NCI-H1694 (cell line): ENCODE measurements around the gene TUBG1.

Experiments
- DNase-seq: peaks from one replicate; lab custom pipeline; 2025; lab: John Stamatoyannopoulos, UW

The TUBG1 gene

GRCh38 chr17:42609182-42609813, at the start of gene TUBG1, which contains the start of gene RETREG3:
Gene TUBG1 (plus strand): TSS chr17:42609683. CDS start chr17:42609738, 55 bp downstream.
Gene RETREG3 (minus strand): TSS chr17:42609374. CDS start chr17:42609324, 50 bp downstream.
- peak; percentile 98 for DNase-seq

- DNase-seq: no peak
Measured at GRCh38 chr17:42560246-42560645, 49.2 kb upstream of the TUBG1 start.

GRCh38 chr17:42561897-42562387, 47.5 kb upstream of the TUBG1 start, which contains the start of gene COASY:
Gene COASY (plus strand): TSS chr17:42562148. CDS start chr17:42562623, 475 bp downstream.
- DNase-seq: peak; percentile 97

GRCh38 chr17:42562388-42563142, 46.9 kb upstream of the TUBG1 start:
- no peak for DNase-seq

- DNase-seq: no peak
Measured at GRCh38 chr17:42563143-42563509, 46.4 kb upstream of the TUBG1 start.

DNA sequence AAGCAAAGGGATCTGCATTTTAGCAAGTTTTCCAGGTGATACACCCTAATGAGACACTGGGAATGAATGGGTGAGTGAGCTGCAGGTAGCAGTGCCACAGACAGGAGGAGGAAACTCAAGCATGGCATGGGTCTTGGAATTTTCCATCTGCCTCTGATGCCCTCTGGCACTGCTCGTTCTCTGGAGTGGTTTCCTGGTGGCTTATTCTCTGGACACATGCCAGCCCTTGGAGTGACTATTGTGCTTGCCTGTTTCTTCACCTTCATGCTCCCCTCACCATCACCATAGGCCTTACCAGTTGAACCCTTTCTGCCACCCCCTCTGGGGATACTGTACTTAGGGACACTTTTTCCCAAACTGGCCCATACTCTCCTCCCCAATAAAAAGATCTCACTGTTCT, 45.9 kb upstream of the TUBG1 start:
- no peak for DNase-seq

DNA sequence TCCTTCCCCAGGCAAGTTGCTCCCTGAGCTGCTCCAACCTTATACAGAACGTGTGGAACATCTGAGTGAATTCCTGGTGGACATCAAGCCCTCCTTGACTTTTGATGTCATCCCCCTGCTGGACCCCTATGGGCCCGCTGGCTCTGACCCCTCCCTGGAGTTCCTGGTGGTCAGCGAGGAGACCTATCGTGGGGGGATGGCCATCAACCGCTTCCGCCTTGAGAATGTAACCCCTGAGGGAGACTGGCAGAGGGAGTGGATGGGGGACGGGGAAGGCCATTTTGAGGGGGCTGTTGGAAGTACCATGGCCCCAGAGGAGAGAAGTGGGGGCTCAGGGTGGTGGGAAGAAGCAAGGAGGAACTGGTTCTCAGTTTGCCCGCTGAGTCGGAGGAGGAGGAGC, 45.5 kb upstream of the TUBG1 start:
- no peak for DNase-seq

- DNase-seq: no peak
Measured at GRCh38 chr17:42564815-42565522, 44.5 kb upstream of the TUBG1 start.

DNA sequence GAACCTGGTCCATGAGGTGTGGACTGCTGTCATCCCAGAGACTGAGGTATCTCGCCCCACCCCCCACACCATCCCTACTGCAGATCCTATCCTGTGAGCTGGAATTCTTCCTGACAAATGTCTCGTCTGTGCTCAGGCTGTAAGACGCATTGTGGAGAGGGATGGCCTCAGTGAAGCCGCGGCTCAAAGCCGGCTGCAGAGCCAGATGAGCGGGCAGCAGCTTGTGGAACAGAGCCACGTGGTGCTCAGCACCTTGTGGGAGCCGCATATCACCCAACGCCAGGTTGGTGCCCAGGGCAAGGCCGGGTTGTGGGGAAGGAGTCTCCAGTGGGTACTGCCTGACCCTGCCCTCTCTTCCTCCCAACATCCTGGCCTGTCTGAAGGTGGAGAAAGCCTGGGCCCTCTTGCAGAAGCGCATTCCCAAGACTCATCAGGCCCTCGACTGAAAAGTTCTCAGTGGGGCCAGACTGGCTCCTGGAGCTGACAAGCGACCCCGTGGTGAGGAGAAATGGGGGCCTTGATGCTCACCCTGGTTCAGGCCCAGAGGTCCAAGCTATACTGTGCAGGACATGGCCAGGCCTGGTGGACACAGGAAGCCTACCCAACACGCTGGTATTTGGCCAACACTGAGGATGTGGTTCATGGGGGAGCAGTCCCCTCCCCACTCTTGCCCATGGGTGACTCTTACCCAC, 43.8 kb upstream of the TUBG1 start:
- no peak for DNase-seq

DNA sequence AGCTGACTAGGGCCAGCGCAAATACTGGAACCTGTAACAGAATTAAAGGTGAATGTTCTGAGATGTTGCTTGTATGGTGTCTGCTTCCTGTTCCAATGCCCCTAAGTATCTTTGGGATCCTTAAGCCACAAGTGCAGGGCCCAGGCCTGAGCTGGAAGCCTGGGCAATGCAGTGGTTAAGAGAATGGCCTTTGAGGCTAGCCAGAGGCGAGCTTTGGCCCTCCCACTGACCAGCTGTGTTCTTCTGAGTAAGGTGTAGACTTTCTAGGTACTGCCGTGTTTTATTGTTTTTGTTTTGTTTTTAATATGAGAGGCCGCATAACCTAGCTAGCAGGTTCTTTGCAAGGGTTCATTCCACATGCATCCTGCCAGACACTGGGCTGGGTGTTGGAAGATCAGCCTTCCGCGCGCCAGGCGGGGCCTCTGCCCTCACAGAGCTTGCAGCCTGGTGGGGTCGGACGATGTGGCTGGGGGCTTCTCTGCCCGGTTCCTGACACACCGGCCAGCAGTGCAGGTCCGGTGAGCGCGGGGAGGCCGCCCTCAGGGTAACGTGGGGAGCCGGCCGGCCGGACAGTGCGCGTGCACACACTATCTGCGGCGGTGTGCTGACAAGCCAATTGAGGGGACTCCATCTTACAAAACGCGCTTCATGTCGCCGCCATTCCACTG, 43.1 kb upstream of the TUBG1 start:
- DNase-seq: no peak

DNA sequence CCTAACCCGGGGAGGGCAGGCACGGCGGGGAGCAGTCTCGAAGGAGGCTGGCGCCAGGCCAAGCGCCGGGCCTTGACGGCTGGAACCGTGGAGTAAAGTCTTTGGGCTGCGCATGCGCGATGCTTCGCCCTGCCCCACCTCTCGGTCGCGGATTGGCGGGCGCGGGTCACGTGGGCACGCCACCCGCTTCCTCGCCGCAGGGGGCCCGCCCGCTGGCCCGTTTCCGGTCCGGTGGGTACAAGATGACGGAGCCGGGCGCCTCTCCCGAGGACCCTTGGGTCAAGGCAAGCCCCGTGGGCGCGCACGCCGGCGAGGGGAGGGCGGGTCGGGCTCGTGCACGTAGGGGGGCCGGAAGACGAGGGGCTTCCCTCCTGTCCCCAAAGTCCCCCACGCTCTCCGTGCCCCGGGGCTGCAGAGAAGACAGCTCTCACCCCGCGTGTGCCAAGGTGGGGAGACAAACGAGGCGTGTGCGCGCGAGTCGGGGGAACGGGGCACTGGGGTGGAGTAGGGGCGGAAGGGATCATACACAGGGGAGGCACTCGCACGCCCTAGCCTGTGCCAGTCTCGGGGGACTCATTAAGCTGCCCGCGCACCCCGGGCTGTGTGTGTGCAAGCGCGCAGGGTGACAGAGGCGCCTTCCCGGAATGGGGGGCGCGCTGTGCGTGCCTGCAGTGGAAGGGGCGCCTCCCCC, 42.5 kb upstream of the TUBG1 start, which contains the start of gene MLX:
MLX (plus strand) TSS at position 218 of the 691 bp plus-strand sequence; CDS start at position 243, 25 bp downstream.
- DNase-seq: peak; percentile 83

GRCh38 chr17:42568341-42569111, 41.0 kb upstream of the TUBG1 start:
- DNase-seq: no peak

GRCh38 chr17:42571435-42572225, 37.9 kb upstream of the TUBG1 start:
- DNase-seq: no peak

- no peak for DNase-seq
Measured at GRCh38 chr17:42573095-42573494, 36.4 kb upstream of the TUBG1 start.

- no peak for DNase-seq
Measured at GRCh38 chr17:42574463-42574862, 35.0 kb upstream of the TUBG1 start.

- DNase-seq: no peak
Measured at GRCh38 chr17:42577140-42577531, 32.3 kb upstream of the TUBG1 start.

GRCh38 chr17:42577532-42578281, 31.8 kb upstream of the TUBG1 start, which contains the start of gene PSMC3IP:
Gene PSMC3IP (minus strand): TSS chr17:42577729. CDS start chr17:42577686, 43 bp downstream.
- DNase-seq: peak; percentile 86

- peak; percentile 86 for DNase-seq
Measured at GRCh38 chr17:42578282-42578869, 31.1 kb upstream of the TUBG1 start.
